ENCODE results near the gene OR52M1. TPM values are rescaled to one million over a fixed set of nuclear protein-coding genes. Genes with fewer than 3 reads are reported as not detected.

Gene OR52M1
- total RNA-seq, result not detected in 2 replicates

GRCh38 chr11:4544891-4545290 lies at the start of gene OR52M1:
TSS of gene OR52M1 (plus strand) at chr11:4545191. CDS start at chr11:4545191, 0 bp downstream.

GRCh38 chr11:4581443-4581842 lies 36.5 kb downstream of the OR52M1 start, which contains the start of gene OR52I2:
TSS of gene OR52I2 (plus strand) at chr11:4581743.

GRCh38 chr11:4593739-4594138 lies 48.7 kb downstream of the OR52M1 start, which contains the start of gene OR52I1:
TSS of gene OR52I1 (plus strand) at chr11:4594039. CDS start at chr11:4594039, 0 bp downstream.

Other genes with a start within 250 kb of the OR52M1 start
- not detected in 2 replicates for gene OR52B4, start 176.8 kb upstream of the OR52M1 start, total RNA-seq
- gene TRIM21, start 151.5 kb upstream of the OR52M1 start, total RNA-seq, result 24.0 and 30.1 TPM in 2 replicates
- 0.09 TPM in 1 of 2 replicates, not detected in the other for gene OR52K2, start 95.9 kb upstream of the OR52M1 start, total RNA-seq
- under 0.01 TPM in 1 of 2 replicates, not detected in the other for gene OR52K1, start 62.5 kb upstream of the OR52M1 start, total RNA-seq
- gene OR52I2, start 36.6 kb downstream of the OR52M1 start, total RNA-seq, result not detected in 2 replicates
- gene OR52I1, start 48.8 kb downstream of the OR52M1 start, total RNA-seq, result not detected in 2 replicates
- gene TRIM68, start 63.0 kb downstream of the OR52M1 start, total RNA-seq, result 7.9 and 10.5 TPM in 2 replicates
- not detected in 2 replicates for gene OR51D1, start 92.3 kb downstream of the OR52M1 start, total RNA-seq
- not detected in 2 replicates for gene OR51E1, start 98.8 kb downstream of the OR52M1 start, total RNA-seq
- gene OR51E2, start 152.7 kb downstream of the OR52M1 start, total RNA-seq, result under 0.01 TPM in 1 of 2 replicates, not detected in the other
- gene MMP26, start 159.6 kb downstream of the OR52M1 start, total RNA-seq, result not detected in 2 replicates
- gene OR51F1, start 224.7 kb downstream of the OR52M1 start, total RNA-seq, result not detected in 2 replicates